Measurements from ENCODE around the gene NUP88.

DNA sequence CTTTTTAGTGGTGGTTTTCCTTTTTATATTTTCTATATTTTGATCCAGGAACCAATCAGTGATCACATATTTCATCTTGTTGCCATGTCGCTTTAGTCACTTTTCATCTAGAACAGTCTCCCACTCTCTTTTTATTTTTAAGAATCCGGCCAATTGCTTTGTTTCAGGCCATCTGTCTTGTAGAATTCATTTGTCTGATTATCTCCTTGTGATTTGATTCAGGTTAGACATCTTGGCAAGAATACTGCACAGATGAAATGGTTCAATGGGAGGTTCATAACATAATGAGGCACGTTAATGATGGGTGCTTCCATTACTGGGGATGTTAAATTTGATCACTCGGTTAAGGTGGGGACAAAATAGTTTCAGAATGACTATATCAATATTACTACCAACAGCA, 49.1 kb downstream of the NUP88 start:
- TF ChIP-seq EZH2 (IDR thresholded peaks at IDR 0.05; ENCODE audit: low read length, missing control alignments): no peak
- TF ChIP-seq, protein P1, sequence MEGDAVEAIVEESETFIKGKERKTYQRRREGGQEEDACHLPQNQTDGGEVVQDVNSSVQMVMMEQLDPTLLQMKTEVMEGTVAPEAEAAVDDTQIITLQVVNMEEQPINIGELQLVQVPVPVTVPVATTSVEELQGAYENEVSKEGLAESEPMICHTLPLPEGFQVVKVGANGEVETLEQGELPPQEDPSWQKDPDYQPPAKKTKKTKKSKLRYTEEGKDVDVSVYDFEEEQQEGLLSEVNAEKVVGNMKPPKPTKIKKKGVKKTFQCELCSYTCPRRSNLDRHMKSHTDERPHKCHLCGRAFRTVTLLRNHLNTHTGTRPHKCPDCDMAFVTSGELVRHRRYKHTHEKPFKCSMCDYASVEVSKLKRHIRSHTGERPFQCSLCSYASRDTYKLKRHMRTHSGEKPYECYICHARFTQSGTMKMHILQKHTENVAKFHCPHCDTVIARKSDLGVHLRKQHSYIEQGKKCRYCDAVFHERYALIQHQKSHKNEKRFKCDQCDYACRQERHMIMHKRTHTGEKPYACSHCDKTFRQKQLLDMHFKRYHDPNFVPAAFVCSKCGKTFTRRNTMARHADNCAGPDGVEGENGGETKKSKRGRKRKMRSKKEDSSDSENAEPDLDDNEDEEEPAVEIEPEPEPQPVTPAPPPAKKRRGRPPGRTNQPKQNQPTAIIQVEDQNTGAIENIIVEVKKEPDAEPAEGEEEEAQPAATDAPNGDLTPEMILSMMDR (conservative IDR thresholded peaks at IDR 0.05 in 1 of 2, IDR thresholded peaks at IDR 0.05 in 1 of 2; ENCODE audit: low read depth in 1 of 2, low read length in 2 of 2): no peak

Data from fibroblast of lung (primary cell).